ENCODE data around the gene PDE3A. TPM values are rescaled to one million over a fixed set of nuclear protein-coding genes. Genes with fewer than 3 reads are reported as not detected.

Gene PDE3A
- total and polyA plus RNA-seq, 10 of the 15 experiments (the other 5 are each of a cell fraction or from before 2014, with no cell fraction given) = 0.01 to 2.6 (median 1.5) TPM

GRCh38 chr12:20495997-20496396, 127.7 kb downstream of the PDE3A start (continued):
- no peak for TF ChIP-seq PRDM15 (CRISPR knock-in tag; IDR thresholded peaks at IDR 0.05)
- no peak for TF ChIP-seq HCFC1 (IDR thresholded peaks at IDR 0.05; ENCODE audit: low read length)
- TF ChIP-seq SPI1 (IDR thresholded peaks at IDR 0.05; ENCODE audit: borderline replicate concordance, insufficient read depth, low read depth, low read length) = no peak
- TF ChIP-seq POLR2AphosphoS5 (IDR thresholded peaks at IDR 0.05; ENCODE audit: low read length) = no peak
- no peak for TF ChIP-seq NRF1 (conservative IDR thresholded peaks at IDR 0.05; ENCODE audit: low read depth, low read length)
- TF ChIP-seq PML (IDR thresholded peaks at IDR 0.05; ENCODE audit: low read length) = no peak
- no peak for TF ChIP-seq HDGF (IDR thresholded peaks at IDR 0.05)
- TF ChIP-seq ZNF592 (IDR thresholded peaks at IDR 0.05) = no peak
- no peak for TF ChIP-seq SUPT20H (IDR thresholded peaks at IDR 0.05; ENCODE audit: borderline replicate concordance, control insufficient read depth, low read depth, low read length)
- TF ChIP-seq ATF2 (IDR thresholded peaks at IDR 0.05; ENCODE audit: low read length) = no peak
